Measurements from ENCODE around the gene CLCN7. TPM values are rescaled to one million over a fixed set of nuclear protein-coding genes. Genes with fewer than 3 reads are reported as not detected.

Gene CLCN7
- polyA plus RNA-seq, 1 donor from 2014 or later, result 40.9 TPM

GRCh38 chr16:1511662-1512569, 37.1 kb upstream of the CLCN7 start:
- Histone ChIP-seq H3K4me3 (ENCODE audit: low read length) (no peak overlapping the region), H4K20me1 (ENCODE audit: insufficient read depth) (no peaks in the 10 kb centered on the region), H3K9me2 (ENCODE audit: insufficient read depth, low read length) (no peaks in the 10 kb centered on the region), H2AFZ (ENCODE audit: low read depth, low read length) (no peak overlapping the region), H3K79me2 (replicated peaks; ENCODE audit: insufficient read depth, low read length) (no peaks in the 10 kb centered on the region), H3K27me3 (ENCODE audit: insufficient read depth, low read depth, low read length) (no peaks in the 10 kb centered on the region), H3K4me2 (ENCODE audit: low read length) (no peak overlapping the region), H3K9ac (ENCODE audit: low read length) (no peak overlapping the region), H3K27ac (ENCODE audit: low read length) (no peak overlapping the region), H3K9me3 (ENCODE audit: low read length) (no peaks in the 10 kb centered on the region), H3K36me3 (ENCODE audit: insufficient read depth, low read length) (no peaks in the 10 kb centered on the region), H3F3A (ENCODE audit: insufficient read depth, low read length, poor library complexity, severe bottlenecking) (no peaks in the 10 kb centered on the region)
- TF ChIP-seq POLR2AphosphoS5 (IDR thresholded peaks at IDR 0.05), result no peak
- no peak for TF ChIP-seq EP300 (conservative IDR thresholded peaks at IDR 0.05; ENCODE audit: poor library complexity, severe bottlenecking)
- no peak for TF ChIP-seq TAF1 (IDR thresholded peaks at IDR 0.05; ENCODE audit: low read depth)
- no peak for TF ChIP-seq MXI1 (conservative IDR thresholded peaks at IDR 0.05; ENCODE audit: poor library complexity, severe bottlenecking)
- no peak for TF ChIP-seq EZH2 (IDR thresholded peaks at IDR 0.05; ENCODE audit: borderline replicate concordance, insufficient read depth, low read length, poor library complexity, severe bottlenecking)

- Histone ChIP-seq H3F3A (ENCODE audit: insufficient read depth, low read length, poor library complexity, severe bottlenecking) (no peaks in the 10 kb centered on the region), H3K4me3 (ENCODE audit: low read length) (no peak overlapping the region), H3K79me2 (replicated peaks; ENCODE audit: insufficient read depth, low read length) (no peaks in the 10 kb centered on the region), H3K4me2 (ENCODE audit: low read length) (no peak overlapping the region), H2AFZ (ENCODE audit: low read depth, low read length) (no peak overlapping the region), H3K27me3 (ENCODE audit: insufficient read depth, low read depth, low read length) (no peaks in the 10 kb centered on the region), H3K9me2 (ENCODE audit: insufficient read depth, low read length) (no peaks in the 10 kb centered on the region), H4K20me1 (ENCODE audit: insufficient read depth) (no peaks in the 10 kb centered on the region), H3K27ac (ENCODE audit: low read length) (no peak overlapping the region), H3K9ac (ENCODE audit: low read length) (no peak overlapping the region), H3K36me3 (ENCODE audit: insufficient read depth, low read length) (no peaks in the 10 kb centered on the region), H3K9me3 (ENCODE audit: low read length) (no peaks in the 10 kb centered on the region)
- TF ChIP-seq EZH2 (IDR thresholded peaks at IDR 0.05; ENCODE audit: borderline replicate concordance, insufficient read depth, low read length, poor library complexity, severe bottlenecking), result no peak
- TF ChIP-seq MXI1 (conservative IDR thresholded peaks at IDR 0.05; ENCODE audit: poor library complexity, severe bottlenecking), result no peak
- no peak for TF ChIP-seq CTCF (IDR thresholded peaks at IDR 0.05; ENCODE audit: poor library complexity, severe bottlenecking)
- no peak for TF ChIP-seq REST (IDR thresholded peaks at IDR 0.05; ENCODE audit: borderline replicate concordance)
- no peak for TF ChIP-seq EP300 (conservative IDR thresholded peaks at IDR 0.05; ENCODE audit: poor library complexity, severe bottlenecking)
- no peak for TF ChIP-seq SMC3 (conservative IDR thresholded peaks at IDR 0.05; ENCODE audit: poor library complexity)
- TF ChIP-seq TAF1 (IDR thresholded peaks at IDR 0.05; ENCODE audit: low read depth), result no peak
- TF ChIP-seq POLR2AphosphoS5 (IDR thresholded peaks at IDR 0.05), result no peak
- TF ChIP-seq RAD21 (conservative IDR thresholded peaks at IDR 0.05), result no peak
Observed at GRCh38 chr16:1510941-1511351, 36.1 kb upstream of the CLCN7 start.
